Cardiac muscle cell (in vitro differentiated cells and primary cell): ENCODE results near the gene FADS2. TPM values are rescaled to one million over a fixed set of nuclear protein-coding genes. Genes with fewer than 3 reads are reported as not detected.

Source experiments
- DNase-seq, 2 donors: peaks; one replicate each; pipeline versions ENCODE4 v3.0.0 to v3.0.0-alpha.2; 2010 to 2017; ENCODE audit warnings: low read depth in 1 of 2, low spot score in 1 of 2
- H3K27ac ChIP-seq: fragments of 200-600 bp; sonication (generic); 2 replicates; pipeline ENCODE4 v1.5.1; 2016
- H3K27me3 ChIP-seq: fragments of 200-600 bp; sonication (generic); 2 replicates; pipeline ENCODE4 v1.6.0; 2016; ENCODE audit warnings: control low read depth
- H3K36me3 ChIP-seq: fragments of 200-600 bp; sonication (generic); 2 replicates; pipeline ENCODE4 v1.5.1; 2016; ENCODE audit warnings: control low read depth
- H3K4me1 ChIP-seq: fragments of 200-600 bp; sonication (generic); 2 replicates; pipeline ENCODE4 v1.8.1; 2017; ENCODE audit warnings: low read depth, mild to moderate bottlenecking, mixed run types
- H3K4me3 ChIP-seq: fragments of 200-600 bp; sonication (generic); 2 replicates; pipeline ENCODE4 v1.5.1; 2016; ENCODE audit warnings: mild to moderate bottlenecking
- H3K9me3 ChIP-seq: fragments of 200-600 bp; sonication (generic); 2 replicates; pipeline ENCODE4 v1.5.1; 2017; ENCODE audit warnings: low read depth, mild to moderate bottlenecking, control low read depth
- CTCF ChIP-seq: IDR thresholded peaks from 2 replicates; pipeline ENCODE4 v1.5.1; 2012; ENCODE audit warnings: low read depth, mild to moderate bottlenecking, low read length
- polyA plus RNA-seq: library from polyadenylated mRNA; unstranded; fragments of >200 nt; fragmentation: Nextera tagmentation; extraction: Ambion mirVana; gene quantifications from 2 replicates; pipeline ENCODE4 v1.2.1, GENCODE V29; 2016
- total RNA-seq: library from RNA; depleted of rRNA; stranded (reverse); fragments of >200 nt; gene quantifications from 2 replicates; pipeline ENCODE4 v1.2.3, GENCODE V29; 2016

FADS2 gene
- total and polyA plus RNA-seq, 2 experiments from 2014 or later = 103 to 262 TPM

GRCh38 chr11:61839742-61840141, 11.6 kb downstream of the FADS2 start:
- Histone ChIP-seq H3K27me3 (no peaks in the 10 kb centered on the region), H3K9me3 (no peaks in the 10 kb centered on the region), H3K27ac (no peak overlapping the region), H3K4me1 (peaks cover 3% of the 10 kb centered on the region), H3K4me3 (no peak overlapping the region), H3K36me3 (peaks cover 44% of the 10 kb centered on the region)
- no peak for TF ChIP-seq CTCF
- no peak for DNase-seq

- Histone ChIP-seq H3K4me1 (no peaks in the 10 kb centered on the region), H3K36me3 (peaks cover 44% of the 10 kb centered on the region), H3K4me3 (no peak overlapping the region), H3K9me3 (no peaks in the 10 kb centered on the region), H3K27ac (no peak overlapping the region), H3K27me3 (no peaks in the 10 kb centered on the region)
- no peak for DNase-seq
- TF ChIP-seq CTCF = no peak
These were observed 12.3 kb downstream of the FADS2 start for GRCh38 chr11:61840371-61840770.

GRCh38 chr11:61841636-61842527, 13.8 kb downstream of the FADS2 start:
- DNase-seq = no peak
- Histone ChIP-seq H3K9me3 (no peaks in the 10 kb centered on the region), H3K36me3 (peaks cover 44% of the 10 kb centered on the region), H3K27ac (peak overlapping the region; percentile 23), H3K4me3 (no peak overlapping the region), H3K27me3 (no peaks in the 10 kb centered on the region), H3K4me1 (no peaks in the 10 kb centered on the region)
- TF ChIP-seq CTCF = no peak

- no peaks in the 10 kb centered on the region for H3K4me1 ChIP-seq
- no peak for DNase-seq
- H3K27ac ChIP-seq = peak overlapping the region; percentile 23
- H3K4me3 ChIP-seq = no peak overlapping the region
- no peaks in the 10 kb centered on the region for H3K9me3 ChIP-seq
- H3K27me3 ChIP-seq = no peaks in the 10 kb centered on the region
- peaks cover 44% of the 10 kb centered on the region for H3K36me3 ChIP-seq
- no peak for TF ChIP-seq CTCF
These were observed 14.4 kb downstream of the FADS2 start for GRCh38 chr11:61842528-61842820.

- Histone ChIP-seq H3K4me1 (no peaks in the 10 kb centered on the region), H3K4me3 (no peak overlapping the region), H3K36me3 (peaks cover 63% of the 10 kb centered on the region), H3K9me3 (no peaks in the 10 kb centered on the region), H3K27ac (no peak overlapping the region), H3K27me3 (no peaks in the 10 kb centered on the region)
- DNase-seq = no peak
- no peak for TF ChIP-seq CTCF
These were observed 16.9 kb downstream of the FADS2 start for GRCh38 chr11:61844909-61845565.
